CD4-positive, alpha-beta T cell treated with Interleukin-4 for 1 hour (primary cell): ENCODE results near the gene SIK3.
A peak's percentile ranks its signal among the peaks of the same experiment; 100 is the strongest.

ENCODE experiments used
- DNase-seq, 2 donors: peaks; one replicate each; pipeline ENCODE4 v3.0.0-alpha.2; 2020 to 2022

Gene SIK3

DNA sequence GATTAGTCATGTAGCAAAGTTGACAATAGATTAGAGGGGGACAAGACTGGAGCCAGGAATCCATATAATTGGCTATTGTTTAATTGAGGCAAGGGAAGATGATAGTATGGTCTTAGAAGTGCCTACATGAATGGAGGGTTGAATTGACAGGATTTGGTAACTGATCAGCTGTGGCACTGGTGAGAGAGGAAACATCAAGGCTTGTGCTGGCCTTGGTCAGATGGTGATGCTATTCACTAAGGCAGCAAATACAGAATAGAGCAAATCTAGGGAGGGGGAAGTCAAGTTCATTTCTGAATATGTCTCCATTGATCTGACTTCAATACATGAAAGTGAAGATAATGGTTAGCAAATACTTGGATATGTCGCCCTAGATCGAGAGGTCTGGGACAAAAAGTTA, 206.5 kb downstream of the SIK3 start:
- DNase-seq: no peak

GRCh38 chr11:116890607-116891006, 207.6 kb downstream of the SIK3 start:
- DNase-seq: no peak

GRCh38 chr11:116890193-116890592, 208.0 kb downstream of the SIK3 start:
- peak in 1 of 2 donors; percentile 28 for DNase-seq

DNA sequence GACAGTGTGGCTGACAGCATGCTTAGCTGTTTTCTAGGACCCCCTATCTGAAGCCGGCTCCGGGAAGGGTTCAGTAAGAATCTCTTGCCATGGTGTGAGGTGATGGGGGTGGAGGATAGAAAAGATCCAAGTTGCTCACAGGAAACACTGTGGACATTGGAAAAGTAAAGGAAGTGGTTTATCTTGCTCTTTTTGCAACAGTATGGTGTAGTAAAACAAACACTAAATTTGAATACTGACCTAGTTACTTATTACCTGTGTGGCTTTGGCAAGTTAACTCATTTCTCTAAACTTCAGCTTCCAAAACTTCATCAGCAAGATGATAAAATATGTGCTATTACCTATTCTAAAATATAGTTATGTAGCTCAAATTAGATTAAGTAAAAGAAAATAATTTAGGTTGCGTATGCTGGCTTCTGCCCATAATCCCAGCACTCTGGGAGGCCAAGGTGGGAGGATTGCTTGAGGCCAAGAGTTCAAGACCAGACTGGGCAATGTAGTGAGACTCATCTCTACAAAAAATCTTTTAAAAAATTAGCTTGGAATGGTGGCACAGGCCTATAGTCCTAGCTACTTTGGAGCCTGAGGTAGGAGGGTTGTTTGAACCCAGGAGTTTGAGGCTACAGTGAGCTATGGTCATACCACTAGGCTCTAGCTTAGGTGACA, 209.2 kb downstream of the SIK3 start:
- no peak for DNase-seq

- no peak for DNase-seq
These were observed 210.2 kb downstream of the SIK3 start for GRCh38 chr11:116888024-116888423.

GRCh38 chr11:116885951-116886655, 212.1 kb downstream of the SIK3 start:
- DNase-seq: no peak

DNA sequence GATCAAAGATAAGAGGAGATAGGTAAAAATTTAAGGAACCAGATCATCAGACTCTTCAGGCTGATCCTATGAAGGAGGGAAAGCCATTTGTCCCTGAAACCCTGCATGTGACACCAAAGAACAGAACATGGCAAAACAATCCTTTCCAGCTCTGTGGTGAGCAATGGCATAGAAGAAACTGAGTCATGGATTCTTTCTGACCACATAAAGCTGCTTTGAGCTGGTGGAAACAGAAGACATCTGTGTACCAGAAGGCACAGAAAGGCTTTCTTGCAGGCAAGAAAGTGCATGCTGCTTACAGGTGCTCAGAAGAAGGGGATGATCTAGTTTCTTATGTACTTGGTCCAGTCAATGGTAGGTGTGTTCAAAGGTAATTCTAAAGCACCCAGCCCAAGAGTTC, 215.8 kb downstream of the SIK3 start:
- DNase-seq: no peak

DNA sequence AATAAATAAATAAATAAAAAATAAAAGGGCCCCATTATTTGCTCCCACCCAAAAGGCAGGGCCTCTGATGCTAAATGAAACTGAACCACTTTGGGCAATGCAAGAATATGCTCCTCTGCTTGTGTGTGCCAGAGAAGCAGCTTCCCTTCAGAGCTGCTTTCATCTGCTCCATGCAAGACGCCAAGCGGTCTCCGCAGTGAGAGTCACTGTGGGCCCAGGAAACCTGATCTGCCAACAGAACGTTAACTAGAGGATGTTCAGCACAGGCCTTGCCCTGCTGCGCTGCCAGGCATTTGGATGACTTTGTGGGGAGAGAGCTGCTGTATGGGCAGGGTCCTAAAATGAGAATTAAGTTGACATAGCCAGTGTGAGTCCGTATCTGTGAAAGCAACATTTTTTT, 217.1 kb downstream of the SIK3 start:
- no peak for DNase-seq

DNA sequence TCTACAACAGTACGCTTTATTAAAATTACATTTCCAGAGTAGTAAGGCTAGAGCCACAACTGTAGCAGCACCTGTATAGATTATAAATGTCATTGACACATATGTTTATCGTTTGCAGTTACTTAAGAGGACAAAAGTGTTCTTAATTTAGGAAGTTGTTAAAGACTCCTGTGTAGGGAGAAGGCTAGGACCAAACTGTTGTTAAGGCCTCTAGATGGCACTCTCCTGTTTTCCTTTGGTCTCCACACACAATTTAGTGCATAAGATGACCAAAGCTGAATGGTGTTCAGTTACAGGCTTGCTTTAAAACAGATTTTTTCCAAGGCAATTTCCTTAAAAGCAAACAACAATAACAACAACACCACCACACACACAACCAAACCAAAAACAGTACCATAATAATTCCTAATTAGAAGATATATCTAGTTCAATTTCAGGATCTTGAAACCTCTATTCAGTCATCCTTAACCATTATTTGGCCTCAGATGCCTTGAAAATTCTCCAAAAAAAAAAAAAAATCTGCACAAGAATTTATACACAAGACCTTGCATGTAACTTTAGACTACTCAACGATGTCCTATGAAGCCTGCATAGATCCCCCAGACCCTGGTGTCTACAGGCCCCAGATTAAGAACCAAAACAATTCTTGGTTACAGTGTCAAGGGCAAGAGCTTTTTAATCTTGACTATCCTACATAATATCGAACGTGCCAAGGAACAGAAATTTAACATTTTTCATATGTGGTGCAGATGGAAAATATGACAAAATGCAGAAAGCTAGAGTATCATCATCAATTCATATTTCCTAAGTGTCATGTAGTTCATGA, 218.2 kb downstream of the SIK3 start:
- peak; percentile 36 to 71 for DNase-seq

DNA sequence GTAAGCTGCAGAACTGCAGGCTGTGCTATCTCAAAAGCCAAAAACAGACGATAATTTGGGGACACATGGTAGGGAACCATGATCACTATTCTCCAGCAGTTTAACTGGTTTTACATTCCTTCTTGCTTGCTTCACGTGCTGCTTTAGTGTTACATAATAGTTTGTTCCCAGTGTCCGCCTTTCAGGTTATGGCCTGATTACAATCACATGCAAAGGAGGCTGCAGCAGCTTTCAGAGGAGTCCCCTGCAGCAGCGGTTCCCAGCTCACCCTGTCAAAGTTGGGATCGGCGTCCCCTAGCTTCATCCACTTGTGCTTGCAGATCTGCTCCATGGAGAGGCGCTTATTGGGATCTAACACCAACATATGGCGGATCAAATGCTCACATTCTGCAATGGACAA, 221.6 kb downstream of the SIK3 start:
- DNase-seq: no peak

DNA sequence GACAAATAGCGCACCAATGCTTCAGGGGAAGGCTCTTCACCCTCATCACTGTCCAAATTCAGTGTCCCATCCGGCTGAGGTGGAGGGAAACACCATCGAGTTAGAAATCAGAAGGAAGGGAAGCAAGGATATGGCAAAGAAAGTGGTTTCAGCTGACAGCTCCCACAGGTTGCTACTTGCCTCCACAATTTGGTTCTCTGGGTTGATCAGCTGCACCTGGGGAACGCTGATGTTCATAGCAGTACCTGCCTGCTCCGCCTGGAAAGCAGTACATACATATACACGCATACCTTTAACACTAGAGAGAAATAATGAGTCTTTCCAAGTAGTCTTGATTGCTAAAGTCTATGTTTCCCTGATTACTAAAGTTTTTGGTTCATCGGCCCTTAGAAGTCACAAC, 223.0 kb downstream of the SIK3 start:
- no peak for DNase-seq

DNA sequence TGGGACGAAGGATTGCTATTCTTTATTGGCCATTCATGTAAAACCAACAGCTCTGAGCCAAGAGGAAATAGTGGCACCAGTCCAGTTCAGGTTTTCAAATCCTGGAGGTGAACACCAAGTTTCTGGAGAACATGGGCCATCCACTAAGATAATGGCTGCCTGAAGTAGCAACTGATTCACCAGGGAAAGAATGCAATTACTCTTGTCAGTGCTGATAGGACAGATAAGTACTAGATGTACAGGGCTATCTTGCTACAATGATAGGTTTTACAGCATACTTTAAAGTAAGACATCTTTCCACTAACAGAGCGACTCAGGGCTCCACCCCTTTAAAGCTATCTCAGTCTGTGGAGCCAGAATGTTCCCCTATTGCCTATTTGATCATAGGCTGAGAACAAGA, 224.0 kb downstream of the SIK3 start:
- no peak for DNase-seq

GRCh38 chr11:116873381-116873780, 224.8 kb downstream of the SIK3 start:
- DNase-seq: no peak

DNA sequence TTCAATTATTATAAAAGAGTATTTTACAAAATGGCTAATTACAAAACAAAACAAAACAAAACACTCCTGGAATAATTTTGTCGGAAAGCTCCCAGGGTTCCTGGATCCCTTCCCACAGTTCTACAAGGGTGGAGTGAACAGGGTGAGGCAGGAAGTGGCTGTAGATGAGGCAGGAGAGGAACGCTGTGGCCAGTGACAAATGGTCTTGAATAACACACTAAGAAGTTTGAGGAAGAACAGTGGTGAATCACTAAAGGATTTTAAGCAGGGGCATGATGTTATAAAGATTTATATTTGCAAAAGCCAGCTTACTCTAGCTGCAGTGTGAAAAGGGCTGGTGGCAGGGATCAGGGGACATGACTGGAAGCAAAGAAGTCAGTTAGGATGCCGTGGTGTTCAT, 227.0 kb downstream of the SIK3 start:
- DNase-seq: no peak

GRCh38 chr11:116870054-116870453, 228.2 kb downstream of the SIK3 start:
- no peak for DNase-seq

DNA sequence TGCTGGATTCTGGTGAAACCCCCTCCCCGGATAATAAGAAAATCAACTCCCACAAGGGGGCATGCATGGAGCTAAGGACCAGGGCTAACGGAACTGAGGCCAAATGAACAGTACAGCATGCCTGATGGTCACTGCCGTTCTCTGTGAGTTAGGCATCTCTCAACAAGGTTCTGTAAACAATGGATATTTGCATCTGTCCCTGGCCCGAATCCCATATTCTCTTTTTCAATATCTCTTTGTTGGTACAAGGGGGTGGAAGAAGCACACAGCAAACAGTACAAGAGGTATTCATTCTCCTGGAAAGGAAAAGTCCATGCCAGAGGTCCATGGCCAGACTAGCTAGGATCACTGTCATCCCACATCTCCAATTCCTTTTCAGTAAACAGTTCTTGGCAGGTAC, 228.6 kb downstream of the SIK3 start:
- DNase-seq: no peak

DNA sequence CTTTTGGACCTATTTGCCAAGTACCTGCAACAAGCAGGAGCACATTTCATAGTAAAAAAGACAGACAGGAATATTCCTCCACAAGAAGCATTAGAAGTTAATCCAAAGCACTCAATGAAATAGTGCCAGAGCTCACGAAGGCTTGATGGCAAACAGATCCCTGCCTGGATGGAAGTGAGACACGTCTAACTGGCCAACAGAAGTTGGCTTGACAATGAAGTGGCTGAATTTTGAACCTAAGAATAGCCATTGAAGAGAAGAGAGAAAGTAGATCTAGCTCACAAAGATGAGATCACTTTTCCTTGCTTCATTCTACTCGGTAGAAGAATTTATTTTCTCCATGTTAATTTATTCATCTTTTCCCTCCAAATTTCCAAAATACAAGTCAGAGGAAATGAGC, 230.2 kb downstream of the SIK3 start:
- no peak for DNase-seq

- DNase-seq: no peak
These were observed 230.6 kb downstream of the SIK3 start for GRCh38 chr11:116867619-116868018.

- DNase-seq: no peak
These were observed 231.3 kb downstream of the SIK3 start for GRCh38 chr11:116866804-116867455.

- DNase-seq: no peak
These were observed 232.5 kb downstream of the SIK3 start for GRCh38 chr11:116865696-116866095.

- no peak for DNase-seq
These were observed 233.7 kb downstream of the SIK3 start for GRCh38 chr11:116864531-116864930.

- DNase-seq: no peak
These were observed 235.3 kb downstream of the SIK3 start for GRCh38 chr11:116862951-116863350.

DNA sequence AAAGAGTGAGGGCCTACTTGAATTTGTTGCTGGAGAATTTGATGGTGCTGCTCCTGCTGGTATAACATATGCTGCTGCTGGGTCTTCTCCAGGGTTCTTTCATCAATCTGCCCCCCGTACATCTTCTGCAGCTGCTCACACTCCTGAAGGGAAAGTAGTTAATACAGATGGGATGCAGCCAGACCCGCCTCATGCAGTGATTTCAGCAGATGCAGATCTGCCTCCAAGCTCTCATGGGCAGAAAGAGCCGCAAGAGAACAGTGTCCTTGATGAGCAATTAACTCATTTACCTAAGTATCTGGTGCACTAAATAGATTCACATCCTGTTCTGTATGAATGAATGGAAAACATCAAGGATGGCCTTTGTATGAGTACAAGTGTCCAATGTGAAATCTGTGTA, 236.0 kb downstream of the SIK3 start:
- DNase-seq: no peak
